GM12878 (cell line): ENCODE measurements around the gene ZBTB5.
"Not testable (repeated sequence)": the region's sequence is repeated elsewhere in the genome, so short reads cannot be mapped to it uniquely, and the experiment has no call there.

Experiments
- CEBPZ ChIP-seq: fragments of 150-350 bp; IDR thresholded peaks from 2 replicates; pipeline ENCODE4 v1.6.1; 2016; ENCODE audit warnings: low read depth, low read length
- MYC ChIP-seq: IDR thresholded peaks from 2 replicates; pipeline ENCODE4 v1.6.1; 2011; ENCODE audit warnings: mild to moderate bottlenecking, low read length, moderate library complexity, inconsistent platforms; ENCODE audit not compliant: insufficient read depth, insufficient replicate concordance, insufficient read length, severe bottlenecking

GRCh38 chr9:37473982-37474381, 8.7 kb upstream of the ZBTB5 start:
- not testable (repeated sequence) for TF ChIP-seq CEBPZ, MYC
